Brain microvascular endothelial cell (primary cell): ENCODE data around the gene OVOL2.
"Not testable (repeated sequence)": the region's sequence is repeated elsewhere in the genome, so short reads cannot be mapped to it uniquely, and the experiment has no call there.

ENCODE experiments used
- DNase-seq: peaks from one replicate; pipeline ENCODE4 v3.0.0-alpha.2; 2020
- H3K27ac ChIP-seq: fragments of 250-450 bp; sonication (Bioruptor Pico); 2 replicates; pipeline ENCODE4 v1.5.1; 2020; ENCODE audit warnings: mild to moderate bottlenecking, moderate library complexity
- H3K27me3 ChIP-seq: fragments of 250-450 bp; sonication (Bioruptor Pico); replicated peaks from 2 replicates; pipeline ENCODE4 v1.5.1; 2020; ENCODE audit warnings: mild to moderate bottlenecking
- H3K36me3 ChIP-seq: fragments of 250-450 bp; sonication (Bioruptor Pico); replicated peaks from 2 replicates; pipeline ENCODE4 v1.5.1; 2020; ENCODE audit warnings: mild to moderate bottlenecking
- H3K4me3 ChIP-seq: 2 replicates; pipeline ENCODE4 v1.5.1; 2011; ENCODE audit warnings: low read depth, mild to moderate bottlenecking, control low read depth, low read length, moderate library complexity
- in situ Hi-C: cut with HindIII; loops from 2 replicates; pipeline ENCODE4 v1.10.0; 2017; ENCODE audit warnings: low sequenced_read_pairs, low pct_ligation_motif_present
- TF ChIP-seq, protein P1 (sequence below): IDR thresholded peaks from 2 replicates; pipeline ENCODE4 v1.5.1; 2011; ENCODE audit warnings: low read depth, mild to moderate bottlenecking, moderate library complexity, low read length, control low read depth, inconsistent platforms; ENCODE audit errors: missing control alignments

Gene OVOL2

DNA sequence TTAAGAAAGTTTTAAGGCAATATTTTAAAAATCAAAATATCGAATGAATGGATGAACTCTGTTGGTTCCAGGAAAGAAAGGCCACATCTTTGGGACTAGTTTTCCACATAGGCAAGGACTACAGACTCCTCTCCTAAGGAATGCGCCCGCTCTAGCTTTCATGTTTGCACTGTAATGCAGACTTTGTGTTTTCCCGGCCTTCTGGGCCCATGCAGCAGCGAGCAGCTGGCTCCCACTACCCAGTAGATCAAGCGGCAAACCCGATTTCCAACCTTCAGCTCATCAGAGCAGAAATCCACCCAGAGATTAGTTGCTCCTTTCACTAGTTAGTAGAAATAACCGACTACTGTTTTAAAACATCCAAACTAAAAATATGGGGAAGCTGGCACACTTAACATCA is 27.7 kb downstream of the OVOL2 start:
- H3K36me3 ChIP-seq: no peaks in the 10 kb centered on the region
- in situ Hi-C loops: no loop called here
- no peaks in the 10 kb centered on the region for H3K27me3 ChIP-seq
- TF ChIP-seq, protein P1, sequence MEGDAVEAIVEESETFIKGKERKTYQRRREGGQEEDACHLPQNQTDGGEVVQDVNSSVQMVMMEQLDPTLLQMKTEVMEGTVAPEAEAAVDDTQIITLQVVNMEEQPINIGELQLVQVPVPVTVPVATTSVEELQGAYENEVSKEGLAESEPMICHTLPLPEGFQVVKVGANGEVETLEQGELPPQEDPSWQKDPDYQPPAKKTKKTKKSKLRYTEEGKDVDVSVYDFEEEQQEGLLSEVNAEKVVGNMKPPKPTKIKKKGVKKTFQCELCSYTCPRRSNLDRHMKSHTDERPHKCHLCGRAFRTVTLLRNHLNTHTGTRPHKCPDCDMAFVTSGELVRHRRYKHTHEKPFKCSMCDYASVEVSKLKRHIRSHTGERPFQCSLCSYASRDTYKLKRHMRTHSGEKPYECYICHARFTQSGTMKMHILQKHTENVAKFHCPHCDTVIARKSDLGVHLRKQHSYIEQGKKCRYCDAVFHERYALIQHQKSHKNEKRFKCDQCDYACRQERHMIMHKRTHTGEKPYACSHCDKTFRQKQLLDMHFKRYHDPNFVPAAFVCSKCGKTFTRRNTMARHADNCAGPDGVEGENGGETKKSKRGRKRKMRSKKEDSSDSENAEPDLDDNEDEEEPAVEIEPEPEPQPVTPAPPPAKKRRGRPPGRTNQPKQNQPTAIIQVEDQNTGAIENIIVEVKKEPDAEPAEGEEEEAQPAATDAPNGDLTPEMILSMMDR: no peak
- H3K27ac ChIP-seq: no peak overlapping the region
- no peak for DNase-seq
- H3K4me3 ChIP-seq: no peak overlapping the region

DNA sequence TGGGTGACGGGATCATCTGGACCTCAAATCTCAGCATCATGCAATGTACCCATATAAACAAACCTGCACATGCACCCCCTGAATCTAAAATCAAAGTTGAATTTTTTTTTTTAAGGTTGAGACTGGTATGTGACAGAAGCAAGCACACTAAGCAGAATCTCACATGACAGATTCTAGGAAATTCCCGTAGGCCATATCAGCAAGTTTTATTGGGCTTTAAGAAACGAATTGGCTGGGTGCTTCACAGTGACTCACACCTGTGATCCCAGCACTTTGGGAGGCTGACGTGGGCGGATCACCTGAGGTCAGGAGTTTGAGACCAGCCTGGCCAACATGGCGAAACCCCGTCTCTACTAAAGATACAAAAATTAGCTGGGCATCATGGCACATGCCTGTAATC is 30.7 kb downstream of the OVOL2 start:
- not testable (repeated sequence) for H3K27me3 ChIP-seq

DNA sequence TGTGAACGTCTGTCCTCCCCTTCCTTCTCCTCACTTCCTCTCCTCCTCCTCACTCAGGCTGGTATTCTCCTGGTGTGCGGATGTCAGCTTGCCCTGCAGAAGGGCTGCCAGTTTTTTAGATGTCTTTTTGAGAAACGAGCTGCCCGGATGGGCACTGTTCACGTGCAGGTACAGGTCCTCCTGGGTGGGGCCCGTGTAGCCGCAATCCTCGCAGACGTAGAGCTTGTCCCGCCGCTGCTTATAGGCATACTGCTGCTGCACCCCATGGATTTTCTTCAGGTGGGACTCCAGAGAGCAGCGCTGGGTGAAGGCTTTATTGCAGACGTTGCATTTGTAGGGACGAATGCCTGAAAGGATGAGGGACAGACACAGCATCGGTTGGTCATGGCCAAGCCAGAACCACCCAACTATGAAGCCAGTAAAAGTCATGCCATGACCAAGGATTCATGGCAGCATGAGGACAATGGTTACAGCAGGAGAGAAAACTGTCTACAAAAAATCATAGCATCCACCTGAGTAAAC is 33.0 kb downstream of the OVOL2 start:
- TF ChIP-seq, protein P1: no peak
- H3K36me3 ChIP-seq: no peaks in the 10 kb centered on the region
- in situ Hi-C loops: no loop called here
- H3K27ac ChIP-seq: no peak overlapping the region
- no peaks in the 10 kb centered on the region for H3K27me3 ChIP-seq
- DNase-seq: no peak
- H3K4me3 ChIP-seq: no peak overlapping the region

More for the DNA sequence above, 30.7 kb downstream of the OVOL2 start:
- DNase-seq, H3K27ac ChIP-seq, in situ Hi-C loops, H3K4me3 ChIP-seq, H3K36me3 ChIP-seq: not testable (repeated sequence)

DNA sequence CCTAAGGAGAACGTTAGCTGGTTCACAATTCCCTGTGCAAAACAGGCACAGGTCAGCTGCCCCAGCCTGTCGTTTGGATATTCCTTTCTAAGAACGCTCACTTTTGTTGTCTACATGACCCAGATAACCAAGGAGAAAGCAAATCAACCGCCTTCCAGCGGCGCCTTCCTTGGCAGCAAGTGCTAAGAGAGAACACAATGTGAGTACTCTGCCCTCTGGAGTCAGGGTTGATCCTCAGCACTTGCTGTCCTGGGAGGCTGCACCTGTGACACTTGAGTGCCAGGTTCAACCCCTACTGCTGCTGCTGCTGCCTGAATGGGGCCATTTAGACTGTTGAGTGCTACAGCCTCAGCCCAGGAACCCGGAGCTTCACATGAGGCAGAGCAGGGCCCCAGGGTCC is 36.8 kb downstream of the OVOL2 start:
- Histone ChIP-seq H3K27ac (no peak overlapping the region), H3K36me3 (no peaks in the 10 kb centered on the region), H3K27me3 (no peaks in the 10 kb centered on the region), H3K4me3 (no peak overlapping the region)
- TF ChIP-seq, protein P1: no peak
- no peak for DNase-seq
- in situ Hi-C loops: no loop called here

DNA sequence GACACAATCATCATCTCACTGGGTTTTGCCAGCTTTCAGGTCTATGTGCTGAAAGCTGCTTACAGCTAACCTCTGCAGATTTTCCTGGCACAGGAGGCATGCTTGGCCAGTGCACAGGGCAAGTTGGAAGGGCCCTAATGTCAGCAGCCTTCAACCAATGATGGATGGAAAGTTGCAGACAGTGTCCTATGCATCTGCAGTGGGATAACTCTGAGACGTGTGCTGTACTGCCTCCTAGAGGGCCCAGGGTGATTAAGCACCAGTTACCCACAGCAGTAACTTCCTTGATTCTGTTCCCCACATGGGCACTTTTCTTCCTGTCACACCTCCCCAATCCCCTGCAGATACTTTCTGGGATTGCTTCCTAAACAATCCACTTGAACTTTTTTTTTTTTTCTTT is 38.6 kb downstream of the OVOL2 start:
- peak; percentile 4 for DNase-seq
- in situ Hi-C loops: no loop called here

DNA sequence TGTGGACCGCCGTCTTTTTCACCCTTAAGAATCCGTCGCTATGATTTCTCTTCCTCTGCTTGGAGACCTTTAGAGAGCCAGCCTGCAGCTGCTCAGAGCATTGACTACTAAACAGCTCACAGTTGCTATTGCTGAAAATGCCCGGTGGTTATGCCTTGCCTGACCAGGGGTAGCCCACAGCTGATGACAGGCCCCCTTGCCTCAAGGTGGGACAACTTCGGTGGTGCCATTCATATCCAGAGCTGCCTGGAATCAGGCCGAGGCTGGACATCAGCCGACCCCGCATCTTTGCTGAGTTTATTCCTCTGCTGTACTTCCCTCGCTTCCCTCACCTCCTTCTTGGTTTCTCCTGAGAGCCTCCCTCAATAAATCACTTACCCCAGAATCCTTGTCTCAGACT is 39.6 kb downstream of the OVOL2 start:
- in situ Hi-C loops: no loop called here
- Histone ChIP-seq H3K36me3 (no peaks in the 10 kb centered on the region), H3K27me3 (no peaks in the 10 kb centered on the region), H3K4me3 (no peak overlapping the region), H3K27ac (no peak overlapping the region)
- no peak for DNase-seq
- TF ChIP-seq, protein P1: no peak

More for the DNA sequence above, 38.6 kb downstream of the OVOL2 start:
- TF ChIP-seq, protein P1: peak; percentile 60
- no peaks in the 10 kb centered on the region for H3K36me3 ChIP-seq
- no peak overlapping the region for H3K27ac ChIP-seq
- H3K27me3 ChIP-seq: no peaks in the 10 kb centered on the region
- no peak overlapping the region for H3K4me3 ChIP-seq
